BLaER1 (cell line): Measurements from ENCODE around the gene DNAJC22.
A peak's percentile ranks its signal among the peaks of the same experiment; 100 is the strongest.

Experiments
- H3K27ac ChIP-seq: shearing (Covaris generic); formaldehyde crosslinking; 2 replicates; pipeline ENCODE4 v1.8.1; 2022
- H3K27me3 ChIP-seq: shearing (Covaris generic); formaldehyde crosslinking; 2 replicates; pipeline ENCODE4 v1.8.1; 2022
- H3K36me3 ChIP-seq: shearing (Covaris generic); formaldehyde crosslinking; 2 replicates; pipeline ENCODE4 v1.8.1; 2022
- H3K4me1 ChIP-seq: shearing (Covaris generic); formaldehyde crosslinking; 2 replicates; pipeline ENCODE4 v1.8.1; 2022
- H3K4me2 ChIP-seq: shearing (Covaris generic); formaldehyde crosslinking; 2 replicates; pipeline ENCODE4 v1.8.1; 2022
- H3K4me3 ChIP-seq: shearing (Covaris generic); formaldehyde crosslinking; 2 replicates; pipeline ENCODE4 v1.8.1; 2022
- H3K9ac ChIP-seq: shearing (Covaris generic); formaldehyde crosslinking; 2 replicates; pipeline ENCODE4 v1.8.1; 2022
- H3K9me3 ChIP-seq: shearing (Covaris generic); formaldehyde crosslinking; 2 replicates; pipeline ENCODE4 v1.8.1; 2022
- H4K20me1 ChIP-seq: shearing (Covaris generic); formaldehyde crosslinking; 2 replicates; pipeline ENCODE4 v1.8.1; 2022
- Cebpa-rat ChIP-seq: shearing (Covaris generic); IDR thresholded peaks from 2 replicates; pipeline ENCODE4 v1.8.1; 2022

The DNAJC22 gene

DNA sequence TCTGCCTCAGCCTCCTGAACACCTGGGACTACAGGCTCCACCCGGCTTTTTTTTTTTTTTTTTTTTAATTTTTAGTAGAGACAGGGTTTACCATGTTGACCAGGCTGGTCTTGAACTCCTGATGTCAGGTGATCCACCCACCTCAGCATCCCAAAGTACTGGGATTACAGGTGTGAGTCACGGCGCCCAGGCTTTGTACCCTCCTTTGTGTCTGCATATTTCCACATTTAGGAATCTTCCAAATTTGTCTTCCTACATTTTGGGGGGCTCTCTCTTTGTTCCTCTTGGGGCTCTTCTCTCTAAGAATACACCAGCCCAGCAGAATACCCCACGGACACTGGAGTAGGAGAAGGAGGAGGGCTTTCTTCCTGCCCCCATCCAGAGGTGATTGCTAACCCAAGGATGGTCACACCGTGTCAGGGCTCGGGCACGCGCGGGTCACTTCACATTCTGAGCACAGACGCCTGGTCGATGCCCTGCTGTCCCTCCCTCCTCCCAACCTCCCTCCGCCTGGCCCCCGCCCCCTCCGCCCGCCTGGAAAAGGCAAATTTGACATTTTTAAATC is 2.1 kb upstream of the DNAJC22 start:
- Histone ChIP-seq H3K4me3 (peak overlapping the region; percentile 65), H3K4me2 (peak overlapping the region; percentile 99), H3K27me3 (peaks cover 94% of the 10 kb centered on the region)

DNA sequence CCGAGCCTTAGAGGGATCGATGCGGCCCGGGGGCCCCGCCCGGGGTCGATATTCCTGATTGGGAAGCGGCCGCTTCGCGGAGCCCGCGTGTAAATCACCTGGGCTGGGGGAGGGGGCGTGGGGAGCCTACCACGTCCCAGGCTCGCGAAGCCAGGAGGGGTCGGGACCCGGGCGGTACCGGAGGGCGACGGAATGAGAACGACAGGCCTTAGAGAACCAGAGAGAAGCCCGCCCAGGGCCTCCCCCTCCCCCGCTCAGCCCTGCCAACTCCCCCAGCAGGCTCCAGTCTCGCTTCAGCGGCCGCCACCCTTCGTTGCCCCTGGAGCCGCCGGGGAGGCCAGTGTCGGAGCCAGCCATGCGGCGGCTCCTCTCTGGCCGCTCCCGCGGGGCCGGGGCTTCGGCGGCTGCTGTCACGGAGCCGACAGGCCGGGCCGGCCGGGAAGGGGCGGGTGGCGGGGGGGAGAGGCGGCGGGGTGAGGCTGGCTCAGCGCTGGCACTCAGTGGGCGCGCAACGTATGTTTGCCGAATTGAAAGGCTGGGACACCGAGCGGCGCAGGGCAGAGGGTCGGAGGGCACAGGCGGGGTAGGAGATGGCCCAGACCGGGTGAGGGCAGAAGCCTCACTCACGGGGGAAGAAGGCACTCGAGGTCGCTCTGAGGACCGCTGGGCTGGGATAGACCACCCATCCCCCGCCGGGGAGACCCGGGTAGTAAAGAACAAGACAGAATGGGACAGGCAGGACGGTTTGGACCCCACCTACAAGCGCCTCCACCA is 1.4 kb upstream of the DNAJC22 start:
- H3K4me1 ChIP-seq = peaks cover 64% of the 10 kb centered on the region

More for the DNA sequence above, 2.1 kb upstream of the DNAJC22 start:
- no peak for TF ChIP-seq Cebpa-rat
- Histone ChIP-seq H3K27ac (no peak overlapping the region), H3K9ac (no peak overlapping the region), H3K4me1 (peaks cover 64% of the 10 kb centered on the region), H3K9me3 (no peaks in the 10 kb centered on the region), H4K20me1 (peaks cover 80% of the 10 kb centered on the region), H3K36me3 (no peaks in the 10 kb centered on the region)

GRCh38 chr12:49345825-49346658 is 646 bp upstream of the DNAJC22 start:
- Histone ChIP-seq H3K27ac (no peak overlapping the region), H3K4me3 (peak overlapping the region; percentile 65), H3K4me2 (peak overlapping the region; percentile 99), H3K36me3 (no peaks in the 10 kb centered on the region), H3K9ac (peak overlapping the region; percentile 38; the same call in 1 of the 2 replicates), H3K27me3 (peaks cover 79% of the 10 kb centered on the region), H3K4me1 (peaks cover 64% of the 10 kb centered on the region), H4K20me1 (peaks cover 66% of the 10 kb centered on the region), H3K9me3 (no peaks in the 10 kb centered on the region)
- TF ChIP-seq Cebpa-rat = no peak

More for the DNA sequence above, 1.4 kb upstream of the DNAJC22 start:
- H3K4me3 ChIP-seq = peak overlapping the region; percentile 65
- peak overlapping the region; percentile 38; the same call in 1 of the 2 replicates for H3K9ac ChIP-seq
- no peak overlapping the region for H3K27ac ChIP-seq
- H4K20me1 ChIP-seq = peaks cover 74% of the 10 kb centered on the region
- TF ChIP-seq Cebpa-rat = no peak
- no peaks in the 10 kb centered on the region for H3K36me3 ChIP-seq
- peak overlapping the region; percentile 99 for H3K4me2 ChIP-seq
- H3K27me3 ChIP-seq = peaks cover 87% of the 10 kb centered on the region
- H3K9me3 ChIP-seq = no peaks in the 10 kb centered on the region

- H3K27ac ChIP-seq = no peak overlapping the region
- H4K20me1 ChIP-seq = peaks cover 51% of the 10 kb centered on the region
- no peaks in the 10 kb centered on the region for H3K9me3 ChIP-seq
- H3K4me2 ChIP-seq = peak overlapping the region; percentile 99
- peaks cover 64% of the 10 kb centered on the region for H3K27me3 ChIP-seq
- H3K4me3 ChIP-seq = peak overlapping the region; percentile 65
- TF ChIP-seq Cebpa-rat = no peak
- H3K36me3 ChIP-seq = no peaks in the 10 kb centered on the region
- H3K4me1 ChIP-seq = peaks cover 58% of the 10 kb centered on the region
- H3K9ac ChIP-seq = no peak overlapping the region
These were observed 864 bp downstream of the DNAJC22 start for GRCh38 chr12:49347311-49348193.

DNA sequence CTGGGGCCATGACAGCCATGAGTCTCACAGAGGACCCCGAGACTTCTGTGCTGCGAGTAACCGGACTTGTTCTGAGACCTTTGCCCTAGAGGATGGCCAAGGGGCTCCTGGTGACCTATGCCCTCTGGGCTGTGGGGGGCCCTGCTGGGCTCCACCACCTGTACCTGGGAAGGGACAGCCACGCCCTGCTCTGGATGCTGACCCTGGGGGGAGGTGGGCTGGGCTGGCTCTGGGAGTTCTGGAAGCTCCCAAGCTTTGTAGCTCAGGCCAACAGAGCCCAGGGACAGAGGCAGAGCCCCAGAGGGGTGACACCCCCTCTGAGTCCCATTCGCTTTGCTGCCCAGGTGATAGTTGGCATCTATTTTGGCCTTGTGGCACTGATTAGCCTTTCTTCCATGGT is 2.1 kb downstream of the DNAJC22 start:
- no peak for TF ChIP-seq Cebpa-rat
- H3K4me3 ChIP-seq = no peak overlapping the region
- no peaks in the 10 kb centered on the region for H3K36me3 ChIP-seq
- no peak overlapping the region for H3K9ac ChIP-seq
- peaks cover 52% of the 10 kb centered on the region for H3K27me3 ChIP-seq
- H3K4me1 ChIP-seq = peaks cover 45% of the 10 kb centered on the region
- H3K9me3 ChIP-seq = no peaks in the 10 kb centered on the region
- peaks cover 39% of the 10 kb centered on the region for H4K20me1 ChIP-seq
- 0 out of 2 replicates have a peak overlapping the region, but pooled peaks have one; percentile 99 for H3K4me2 ChIP-seq
- no peak overlapping the region for H3K27ac ChIP-seq

GRCh38 chr12:49349266-49349665 is 2.6 kb downstream of the DNAJC22 start:
- H3K36me3 ChIP-seq = no peaks in the 10 kb centered on the region
- no peak for TF ChIP-seq Cebpa-rat
- no peak overlapping the region for H3K27ac ChIP-seq
- no peak overlapping the region for H3K4me3 ChIP-seq
- H3K9me3 ChIP-seq = no peaks in the 10 kb centered on the region
- H4K20me1 ChIP-seq = peaks cover 34% of the 10 kb centered on the region
- H3K27me3 ChIP-seq = peaks cover 47% of the 10 kb centered on the region
- H3K4me1 ChIP-seq = peaks cover 41% of the 10 kb centered on the region
- no peak overlapping the region for H3K4me2 ChIP-seq
- no peak overlapping the region for H3K9ac ChIP-seq

- TF ChIP-seq Cebpa-rat = no peak
- Histone ChIP-seq H3K9me3 (no peaks in the 10 kb centered on the region), H3K4me2 (no peak overlapping the region), H3K9ac (no peak overlapping the region), H3K36me3 (no peaks in the 10 kb centered on the region), H3K27ac (no peak overlapping the region), H3K4me1 (peaks cover 12% of the 10 kb centered on the region), H3K4me3 (no peak overlapping the region), H3K27me3 (peaks cover 16% of the 10 kb centered on the region), H4K20me1 (peaks cover 10% of the 10 kb centered on the region)
These were observed 5.7 kb downstream of the DNAJC22 start for GRCh38 chr12:49352351-49352750.

- no peak overlapping the region for H3K4me3 ChIP-seq
- H3K9ac ChIP-seq = no peak overlapping the region
- no peak overlapping the region for H3K27ac ChIP-seq
- TF ChIP-seq Cebpa-rat = no peak
- H3K36me3 ChIP-seq = no peaks in the 10 kb centered on the region
- no peaks in the 10 kb centered on the region for H3K9me3 ChIP-seq
- H3K27me3 ChIP-seq = no peaks in the 10 kb centered on the region
- H4K20me1 ChIP-seq = no peaks in the 10 kb centered on the region
- H3K4me2 ChIP-seq = no peak overlapping the region
- no peaks in the 10 kb centered on the region for H3K4me1 ChIP-seq
These were observed 9.2 kb downstream of the DNAJC22 start for GRCh38 chr12:49355913-49356312.

DNA sequence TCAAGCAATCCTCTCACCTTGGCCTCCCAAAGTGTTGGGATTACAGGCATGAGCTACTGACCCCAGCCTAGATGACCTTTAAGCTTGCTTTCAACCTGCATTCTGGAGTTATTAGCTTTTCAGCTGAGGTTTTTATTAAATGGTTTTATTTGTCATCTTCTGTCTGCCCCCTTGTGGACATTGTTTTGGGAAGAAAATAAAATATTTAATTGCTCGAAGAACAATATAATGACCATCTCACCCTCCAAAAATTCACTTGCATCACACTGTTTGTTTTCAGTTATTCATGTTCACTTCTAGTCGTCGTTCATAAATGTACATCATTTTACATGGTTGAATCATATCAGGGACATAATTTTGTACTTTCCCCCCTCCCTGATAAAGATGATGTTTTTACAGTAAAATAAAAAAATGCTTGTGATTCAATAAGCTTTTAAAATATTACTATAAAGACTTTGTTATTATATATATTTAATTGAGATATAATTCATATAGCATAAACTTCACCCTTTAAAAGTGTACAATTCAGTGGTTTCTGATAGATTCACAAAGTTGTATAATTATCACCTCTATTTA is 10.5 kb downstream of the DNAJC22 start:
- Histone ChIP-seq H3K4me3 (no peak overlapping the region), H3K4me1 (no peaks in the 10 kb centered on the region), H3K9ac (no peak overlapping the region), H3K27ac (no peak overlapping the region), H3K4me2 (no peak overlapping the region), H3K27me3 (no peaks in the 10 kb centered on the region), H3K36me3 (no peaks in the 10 kb centered on the region), H3K9me3 (no peaks in the 10 kb centered on the region), H4K20me1 (no peaks in the 10 kb centered on the region)
- TF ChIP-seq Cebpa-rat = no peak
